Ovary (tissue), 9 donors: ENCODE measurements around the gene NFE2L3. TPM values are rescaled to one million over a fixed set of nuclear protein-coding genes. Genes with fewer than 3 reads are reported as not detected.

Experiments
- DNase-seq, 5 donors: peaks; one replicate each; pipeline ENCODE4 v3.0.0-alpha.2; 2019 to 2020
- H3K27ac ChIP-seq, 2 donors: fragments of 200-600 bp; one replicate each; pipeline versions ENCODE4 v1.5.1 to v1.8.0; 2019 to 2022
- H3K27me3 ChIP-seq: fragments of 200-600 bp; one replicate; pipeline ENCODE4 v1.8.0; 2022
- H3K36me3 ChIP-seq: fragments of 200-600 bp; sonication (generic); one replicate; pipeline ENCODE4 v1.5.1; 2019
- H3K4me1 ChIP-seq: one replicate; pipeline ENCODE4 v1.8.1; 2013; ENCODE audit warnings: mild to moderate bottlenecking, moderate library complexity; ENCODE audit not compliant: insufficient read depth
- H3K4me3 ChIP-seq: fragments of 200-600 bp; sonication (generic); one replicate; pipeline ENCODE4 v1.5.1; 2017
- H3K9me3 ChIP-seq, 2 donors: fragments of 200-600 bp in 1 of 2; sonication (generic) in 1 of 2; one replicate each; pipeline versions ENCODE4 v1.5.1 to v1.8.1; 2013 to 2019; ENCODE audit warnings: mild to moderate bottlenecking in 1 of 2, moderate library complexity in 1 of 2
- CTCF ChIP-seq, 3 donors: fragments of 450-650 bp in 2 of 3; fragments of 200-600 bp in 1 of 3; IDR thresholded peaks; one replicate each; pipeline versions ENCODE4 v1.5.1 to v1.8.0; 2016 to 2022; ENCODE audit warnings: antibody characterized with exemption in 3 of 3, mild to moderate bottlenecking in 1 of 3
- EP300 ChIP-seq: sonication (generic); formaldehyde crosslinking; IDR thresholded peaks from one replicate; pipeline ENCODE4 v1.6.1; 2017; ENCODE audit warnings: antibody characterized with exemption
- POLR2A ChIP-seq: fragments of 450-650 bp; IDR thresholded peaks from one replicate; pipeline ENCODE4 v1.6.1; 2017; ENCODE audit warnings: antibody characterized with exemption, mild to moderate bottlenecking, moderate library complexity
- WGBS, 3 donors: extraction: QIAGEN DNeasy Blood & Tissue Kit in 1 of 3; methylation state at CpG; one replicate each; pipeline versions ENCODE4 v1.1.5 to v1.1.7; 2013 to 2017; 5-methylcytosine and 5-hydroxymethylcytosine counted together
- intact Hi-C, 4 donors: fragments of 100-400 bp; cut with DNase I; formaldehyde crosslinking; loops; one replicate each; pipeline versions ENCODE4 v1.11.0 to v1.15.1; 2022 to 2023
- polyA plus RNA-seq, 2 donors: library from polyadenylated mRNA; stranded (reverse); fragments of 200-250 nt in 1 of 2; fragments of 350-450 nt in 1 of 2; fragmentation: Illumina TruSeq in 1 of 2; extraction: RNeasy Lipid Tissue Mini Kit (QIAGEN cat#74804) in 1 of 2; gene quantifications; one replicate each; pipeline ENCODE4 v1.2.3, GENCODE V29; 2013 to 2014
- total RNA-seq, 7 donors: library from RNA; depleted of rRNA in 2 of 7; stranded (reverse); fragments of >200 nt in 2 of 7; fragmentation: NEBNext Ultra II Directional in 3 of 7; extraction: Animal tissue kit (Norgen Biotek cat#: 25700) in 3 of 7; gene quantifications; one replicate each; pipeline versions ENCODE4 v1.1.0 to v1.2.4, GENCODE V29; 2016 to 2023
- donor health status: DM: no; HTN: no; CAD: no; lungs with moderate emphysema.
- donor health status: DM: no; HTN: no; CAD: no.
- donor health status: Bipolar disorder and iron deficiency.
- donor health status: DM: yes; HTN: yes; CAD: no.
- donor health status: DM: no; HTN: no; CAD: no.
- donor health status: DM: yes; HTN: yes; CAD: no.

NFE2L3 gene
- total and polyA plus RNA-seq, 9 donors, result 0.45 to 6.1 (median 1.1) TPM

- H3K9me3 ChIP-seq, result no peaks in the 10 kb centered on the region
- TF ChIP-seq CTCF (IDR thresholded peaks at IDR 0.05), result no peak
- TF ChIP-seq EP300, result no peak
- TF ChIP-seq POLR2A, result no peak
- DNase-seq, result no peak
- intact Hi-C loops, result loop anchor here in 1 of 4 donors (10.0 kb wide), 1 partner anchor 947 kb away; the partner anchor contains the start of genes HOXA3 and HOXA7
- H3K4me3 ChIP-seq, result no peak overlapping the region
- no peak overlapping the region for H3K27ac ChIP-seq
- H3K36me3 ChIP-seq, result no peaks in the 10 kb centered on the region
- no peaks in the 10 kb centered on the region for H3K27me3 ChIP-seq
- 83 to 85% (median 85%) methylated on average over 5 of the region's 5 CpGs for WGBS, 3 donors
- H3K4me1 ChIP-seq, result peaks cover 1% of the 10 kb centered on the region
Observed at GRCh38 chr7:26208040-26208439, 56.0 kb downstream of the NFE2L3 start.

GRCh38 chr7:26212921-26213718, 61.1 kb downstream of the NFE2L3 start:
- Histone ChIP-seq H3K4me1 (no peaks in the 10 kb centered on the region), H3K27me3 (no peaks in the 10 kb centered on the region), H3K36me3 (no peaks in the 10 kb centered on the region), H3K4me3 (no peak overlapping the region), H3K27ac (no peak overlapping the region), H3K9me3 (no peaks in the 10 kb centered on the region)
- DNase-seq, result no peak
- WGBS, 3 donors, result 84 to 94% (median 89%) methylated on average over 2 of the region's 2 CpGs
- no peak for TF ChIP-seq EP300
- no peak for TF ChIP-seq CTCF (IDR thresholded peaks at IDR 0.05)
- TF ChIP-seq POLR2A, result no peak
- intact Hi-C loops, result no loop called here

- no peak for DNase-seq
- Histone ChIP-seq H3K27ac (no peak overlapping the region), H3K4me1 (no peaks in the 10 kb centered on the region), H3K27me3 (no peaks in the 10 kb centered on the region), H3K9me3 (no peaks in the 10 kb centered on the region), H3K36me3 (no peaks in the 10 kb centered on the region), H3K4me3 (no peak overlapping the region)
- no peak for TF ChIP-seq POLR2A
- no peak for TF ChIP-seq CTCF (IDR thresholded peaks at IDR 0.05)
- TF ChIP-seq EP300, result no peak
- intact Hi-C loops, result no loop called here
- WGBS, 3 donors, result 80 to 83% (median 83%) methylated on average over 5 of the region's 5 CpGs
Observed at GRCh38 chr7:26213807-26214515, 62.0 kb downstream of the NFE2L3 start.

GRCh38 chr7:26216049-26216448, 64.1 kb downstream of the NFE2L3 start:
- no peaks in the 10 kb centered on the region for H3K9me3 ChIP-seq
- H3K4me3 ChIP-seq, result no peak overlapping the region
- H3K4me1 ChIP-seq, result no peaks in the 10 kb centered on the region
- intact Hi-C loops, result no loop called here
- no peak overlapping the region for H3K27ac ChIP-seq
- no peak for TF ChIP-seq POLR2A
- TF ChIP-seq CTCF (IDR thresholded peaks at IDR 0.05), result no peak
- no peak for TF ChIP-seq EP300
- no peaks in the 10 kb centered on the region for H3K36me3 ChIP-seq
- no peaks in the 10 kb centered on the region for H3K27me3 ChIP-seq
- no peak for DNase-seq
- 72 to 82% (median 76%) methylated on average over 2 of the region's 2 CpGs for WGBS, 3 donors
